HG02571 (cell line): ENCODE data around the gene C3orf18.

Experiments used
- ATAC-seq: cut with Tn5 transposase; IDR thresholded peaks from one replicate; pipeline ENCODE4 v1.9.1; 2021; ENCODE audit warnings: mild to moderate bottlenecking, moderate library complexity; ENCODE audit not compliant: unreplicated experiment

C3orf18 gene

DNA sequence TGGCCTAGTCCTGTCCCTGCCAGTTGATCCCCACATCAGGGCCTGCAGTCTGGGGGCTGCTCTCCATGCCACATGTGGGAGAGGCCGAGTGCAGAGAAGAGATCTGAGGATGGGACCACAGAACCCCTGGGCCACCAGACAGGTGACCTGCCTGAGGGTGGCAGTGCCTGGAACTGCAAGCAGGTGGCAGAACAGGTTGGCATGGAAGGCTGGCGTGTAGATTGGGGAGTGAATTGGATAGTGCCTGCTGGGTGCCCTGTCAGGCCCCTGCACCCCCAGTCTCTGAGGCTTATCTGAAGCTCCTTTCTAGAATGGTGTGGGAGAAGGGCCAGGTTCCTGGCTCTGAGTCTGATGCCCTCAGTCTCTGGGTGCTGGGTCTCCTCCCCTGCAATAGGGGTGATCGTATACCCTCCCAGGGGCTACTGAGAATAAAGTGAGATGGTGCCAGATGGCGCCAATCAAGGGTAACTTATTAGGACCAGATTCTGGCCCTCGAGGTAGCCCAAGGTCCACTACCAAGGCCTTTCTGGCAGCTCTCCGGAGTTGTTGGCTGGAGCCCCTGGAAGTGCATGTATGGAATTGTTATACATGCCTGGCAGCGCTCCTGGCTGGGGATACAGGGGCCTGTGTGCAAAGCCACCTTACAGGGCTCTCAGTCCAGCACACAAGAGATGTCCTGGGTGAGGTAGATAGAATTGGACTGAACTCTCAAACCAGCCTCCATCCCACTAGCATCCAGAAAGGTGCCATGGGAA is 15.7 kb downstream of the C3orf18 start:
- ATAC-seq = no peak

- no peak for ATAC-seq
Measured at GRCh38 chr3:50551054-50551659, 16.4 kb downstream of the C3orf18 start.

DNA sequence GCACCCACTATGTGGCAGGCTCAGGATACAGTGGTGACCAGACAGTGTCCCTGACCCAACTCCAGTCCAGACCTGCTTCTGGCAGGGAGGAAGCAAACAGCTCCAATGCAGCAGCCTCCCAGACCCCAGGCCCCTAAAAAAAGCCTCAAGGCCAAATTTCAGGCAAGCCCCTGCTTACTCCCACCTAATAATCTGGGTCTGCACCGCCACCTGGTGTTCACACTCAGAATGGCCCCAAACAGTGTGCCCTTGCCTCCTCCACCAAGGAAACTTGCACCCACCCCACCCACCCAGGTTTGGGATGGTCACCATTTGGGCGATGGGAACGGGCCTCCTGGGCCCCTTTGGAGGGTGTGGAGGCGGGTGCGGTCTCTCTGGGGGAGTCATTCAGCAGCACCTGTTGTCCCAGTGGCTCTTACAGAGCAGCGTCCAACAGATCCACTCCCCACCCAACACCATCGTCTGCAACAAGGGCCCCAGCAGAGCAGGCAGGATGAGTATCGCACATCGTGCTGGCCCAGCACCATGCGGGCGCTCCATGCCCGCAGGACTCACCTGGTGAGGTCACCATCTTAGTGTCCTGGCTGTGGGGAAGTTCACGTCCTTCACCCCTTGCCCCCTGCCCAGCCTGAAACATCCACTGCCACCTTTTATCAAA is 17.3 kb downstream of the C3orf18 start:
- no peak for ATAC-seq

GRCh38 chr3:50549226-50549625 is 18.3 kb downstream of the C3orf18 start:
- ATAC-seq = no peak

DNA sequence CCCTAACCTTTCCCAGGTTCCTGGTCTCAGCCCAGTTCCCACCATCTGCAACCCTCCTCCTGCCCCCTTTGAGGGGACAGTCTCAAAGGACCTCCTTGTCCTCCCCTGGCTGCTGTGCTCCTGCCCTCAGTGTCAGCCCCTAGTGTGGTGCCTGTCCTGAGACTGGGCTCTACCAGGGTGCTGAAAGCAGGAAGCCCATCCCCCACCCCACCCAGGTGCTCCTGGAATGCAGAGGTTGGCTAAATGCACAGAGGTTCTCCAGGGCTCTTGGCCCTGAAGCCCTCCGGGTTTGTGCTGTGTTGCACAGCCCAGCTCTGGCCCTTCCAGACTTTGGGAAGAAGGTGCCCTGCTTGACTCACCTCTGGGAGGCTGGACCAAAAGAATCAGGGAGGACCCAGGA is 21.8 kb downstream of the C3orf18 start:
- ATAC-seq = no peak

- no peak for ATAC-seq
Measured at GRCh38 chr3:50542177-50543034, 25.1 kb downstream of the C3orf18 start.

- no peak for ATAC-seq
Measured at GRCh38 chr3:50539356-50540286, 27.9 kb downstream of the C3orf18 start.

DNA sequence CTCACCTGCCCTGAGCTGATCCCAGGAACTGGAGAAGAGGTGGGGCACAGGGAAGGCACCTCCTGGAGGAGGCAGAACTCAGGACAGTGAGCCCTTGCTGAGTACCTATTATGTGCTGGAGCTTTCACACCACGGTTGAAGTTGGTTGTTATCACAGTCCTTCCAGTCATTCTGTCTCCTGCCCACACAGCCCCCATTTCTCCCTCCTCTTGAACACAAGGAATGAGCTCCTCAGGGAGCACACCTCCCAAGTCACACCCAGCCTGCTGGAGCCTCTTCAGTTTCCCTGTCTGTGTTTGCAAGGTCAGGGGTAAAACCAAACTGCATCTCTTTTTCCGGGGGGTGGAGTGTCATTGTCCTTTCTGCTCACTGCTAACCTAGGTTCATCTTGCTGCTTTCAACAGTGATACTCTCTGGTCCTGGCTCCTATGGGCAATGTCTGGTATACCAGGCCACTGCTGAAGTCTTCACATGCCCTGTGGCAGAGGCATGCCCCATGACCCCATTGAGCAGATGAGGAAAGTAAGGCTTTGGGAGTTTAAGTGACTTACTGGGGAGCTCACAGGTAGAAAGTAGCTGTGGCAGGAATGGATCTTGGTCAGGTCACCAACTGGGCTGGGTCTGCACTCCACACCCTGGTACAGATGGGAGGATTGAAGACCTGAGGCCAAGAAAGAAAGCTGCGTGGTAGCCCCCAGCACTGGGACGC is 30.0 kb downstream of the C3orf18 start:
- no peak for ATAC-seq

DNA sequence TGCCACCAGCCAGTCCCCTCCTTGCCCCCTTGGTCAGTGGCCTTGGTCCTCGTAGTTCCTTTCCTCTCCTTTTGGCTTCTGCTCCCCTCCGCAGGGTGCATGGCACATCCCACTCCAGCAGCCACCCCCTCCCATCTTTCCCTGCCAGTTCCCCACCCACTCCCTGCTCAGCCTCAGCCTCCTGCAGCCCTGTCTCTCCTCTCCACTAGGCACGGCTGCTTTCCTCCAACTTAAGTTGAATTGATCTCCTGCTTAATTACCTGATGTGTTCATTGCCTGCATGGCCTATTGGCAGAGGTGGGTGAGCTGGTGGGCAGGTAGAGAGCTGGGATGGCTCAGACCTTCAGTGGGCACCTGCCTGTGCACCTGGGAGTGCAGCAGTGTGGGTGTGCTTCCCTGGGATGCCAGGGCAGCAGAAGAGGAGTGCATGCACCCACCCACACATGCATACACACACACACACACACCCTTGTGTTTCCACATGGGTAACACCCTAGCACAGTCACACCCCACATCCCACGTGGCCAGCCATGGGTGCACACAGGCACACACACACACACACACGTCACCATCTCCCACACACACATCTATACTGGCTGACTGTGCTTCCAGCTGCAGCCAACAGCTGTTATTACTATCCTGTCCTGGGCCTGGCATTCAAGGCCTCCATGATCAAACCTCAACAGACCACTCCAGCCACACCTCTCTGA is 30.9 kb downstream of the C3orf18 start:
- ATAC-seq = no peak

GRCh38 chr3:50534681-50535330 is 32.7 kb downstream of the C3orf18 start:
- no peak for ATAC-seq

- no peak for ATAC-seq
Measured at GRCh38 chr3:50533807-50534461, 33.6 kb downstream of the C3orf18 start.

- no peak for ATAC-seq
Measured at GRCh38 chr3:50533316-50533715, 34.2 kb downstream of the C3orf18 start.

DNA sequence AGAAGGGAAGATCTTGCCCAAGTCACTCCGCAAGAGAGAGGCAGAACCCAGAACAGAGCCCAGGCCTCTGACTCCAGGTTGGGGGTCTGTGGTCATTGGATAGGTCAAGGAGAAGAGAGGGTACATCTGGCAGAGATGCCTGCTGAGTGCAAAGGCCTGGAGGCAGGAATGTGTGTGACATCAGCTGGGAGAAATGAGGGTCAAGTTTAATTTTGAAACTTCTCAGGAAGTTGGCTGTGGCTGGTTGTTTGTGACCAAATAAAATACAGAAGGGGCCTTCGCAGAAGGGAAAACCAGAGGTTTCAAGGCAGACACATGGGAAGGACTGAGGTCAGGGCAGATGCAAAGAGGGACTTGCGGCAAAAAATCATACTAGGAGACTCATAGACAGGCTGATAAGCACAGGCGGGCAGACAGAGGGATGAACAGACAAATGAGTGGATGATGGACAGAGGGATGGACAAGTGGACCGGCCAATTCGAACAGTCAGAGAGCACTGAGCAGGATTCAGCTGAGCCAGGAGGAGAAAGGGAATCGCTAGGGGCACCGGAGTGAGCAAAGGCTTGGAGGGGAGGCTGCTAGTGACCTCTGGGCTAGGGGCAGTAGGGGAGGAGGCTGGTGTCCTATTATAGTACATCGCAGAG is 35.4 kb downstream of the C3orf18 start:
- ATAC-seq = no peak

- no peak for ATAC-seq
Measured at GRCh38 chr3:50531201-50531600, 36.3 kb downstream of the C3orf18 start.

DNA sequence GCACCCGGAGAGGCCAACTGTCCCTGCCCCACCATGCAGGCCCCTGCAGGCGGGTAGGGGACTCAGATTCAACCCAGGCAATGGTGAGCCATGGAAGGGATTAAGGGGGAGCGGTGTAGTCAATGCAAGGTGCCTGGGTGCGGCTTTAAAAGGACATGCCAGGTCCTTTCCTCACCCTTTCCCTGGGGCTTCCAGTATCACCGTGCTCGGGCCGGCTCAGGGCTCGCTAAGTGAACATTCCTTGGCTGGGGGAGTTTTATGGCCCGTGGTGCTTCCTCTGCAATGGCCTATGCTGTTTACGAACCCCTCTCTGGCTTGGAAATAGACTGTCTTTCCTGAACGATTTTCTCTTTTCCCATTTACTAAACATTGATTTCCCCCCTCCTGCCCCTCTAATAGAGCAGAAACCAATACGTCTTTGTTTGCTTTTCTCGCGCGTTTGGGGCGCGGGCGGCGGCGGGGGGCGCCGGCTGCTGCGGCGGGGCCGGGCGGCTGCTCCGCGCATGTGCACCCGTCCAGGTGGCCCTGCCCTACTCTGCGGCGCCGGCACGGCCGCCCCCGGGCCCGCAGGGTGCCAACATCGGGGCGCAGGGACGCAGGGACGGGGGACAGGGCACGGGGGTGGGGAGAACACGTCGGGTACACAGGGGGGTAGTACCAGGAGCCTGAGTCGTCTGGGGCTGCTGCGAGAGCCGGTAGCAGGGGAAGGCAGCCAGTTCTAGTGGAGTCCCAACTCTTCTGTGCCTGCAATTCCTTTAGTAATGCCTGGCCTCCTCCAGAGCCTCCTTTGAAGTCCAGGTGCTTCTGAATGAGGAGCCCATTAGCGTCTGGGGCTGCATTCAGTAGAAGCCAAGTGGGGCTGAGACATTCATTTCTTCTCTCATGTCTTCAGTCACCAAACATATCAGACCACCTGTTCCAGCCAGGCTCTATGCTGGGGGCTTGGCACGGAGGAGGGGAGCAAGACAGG is 37.3 kb downstream of the C3orf18 start:
- no peak for ATAC-seq

- ATAC-seq = no peak
Measured at GRCh38 chr3:50525987-50526386, 41.6 kb downstream of the C3orf18 start.
